GM12874 (cell line): ENCODE results near the gene PITX1.

Experiments
- CTCF ChIP-seq: IDR thresholded peaks from 2 replicates; pipeline ENCODE4 v1.5.1; 2011; ENCODE audit warnings: low read depth, mild to moderate bottlenecking, control low read depth, low read length, moderate library complexity; ENCODE audit not compliant: insufficient read depth

The PITX1 gene

GRCh38 chr5:135009736-135010501, 24.1 kb downstream of the PITX1 start:
- TF ChIP-seq CTCF, result no peak

GRCh38 chr5:135008981-135009735, 24.9 kb downstream of the PITX1 start:
- no peak for TF ChIP-seq CTCF

- no peak for TF ChIP-seq CTCF
These were observed 25.5 kb downstream of the PITX1 start for GRCh38 chr5:135008556-135008955.

- no peak for TF ChIP-seq CTCF
These were observed 26.2 kb downstream of the PITX1 start for GRCh38 chr5:135007749-135008363.

- TF ChIP-seq CTCF, result no peak
These were observed 26.7 kb downstream of the PITX1 start for GRCh38 chr5:135007305-135007704.

- no peak for TF ChIP-seq CTCF
These were observed 29.0 kb downstream of the PITX1 start for GRCh38 chr5:135005076-135005475.

GRCh38 chr5:135004376-135004775, 29.7 kb downstream of the PITX1 start:
- no peak for TF ChIP-seq CTCF
